Measurements from ENCODE around the gene SLN.

SLN gene

GRCh38 chr11:107661656-107662055 lies 50.2 kb downstream of the SLN start:
- no peak overlapping the region for H2BK15ac ChIP-seq (replicated peaks; ENCODE audit: low read depth)
- H4K8ac ChIP-seq (ENCODE audit: low read depth, low read length) = no peak overlapping the region
- H3K27me3 ChIP-seq (ENCODE audit: insufficient read depth, low read length, poor library complexity) = no peaks in the 10 kb centered on the region
- no peak overlapping the region for H3K18ac ChIP-seq (ENCODE audit: low read length)
- no peak overlapping the region for H4K5ac ChIP-seq (ENCODE audit: low read length)
- H3K4me3 ChIP-seq (ENCODE audit: low read length) = no peak overlapping the region
- H3K4me1 ChIP-seq (ENCODE audit: control insufficient read depth, low read depth, low read length) = no peaks in the 10 kb centered on the region
- no peaks in the 10 kb centered on the region for H3K79me2 ChIP-seq (ENCODE audit: control insufficient read depth, insufficient read depth, low read length)
- no peak overlapping the region for H3K4ac ChIP-seq (ENCODE audit: low read depth, low read length)
- H3K9ac ChIP-seq (ENCODE audit: low read length) = no peak overlapping the region
- DNase-seq = no peak
- H3K79me1 ChIP-seq (ENCODE audit: low read length) = no peaks in the 10 kb centered on the region
- H2AK5ac ChIP-seq (ENCODE audit: low read length) = no peak overlapping the region
- H3K27ac ChIP-seq (ENCODE audit: low read depth, low read length) = no peak overlapping the region
- H2BK5ac ChIP-seq (ENCODE audit: low read length) = no peak overlapping the region
- no peaks in the 10 kb centered on the region for H3K36me3 ChIP-seq (ENCODE audit: control insufficient read depth, insufficient read depth, low read length)
- no CpG with 5 or more reads among the region's 1 CpG for WGBS (ENCODE audit: extremely low coverage, insufficient coverage, low lambda C conversion rate)
- H3K56ac ChIP-seq (ENCODE audit: low read length) = no peak overlapping the region
- no peak overlapping the region for H2BK120ac ChIP-seq (ENCODE audit: low read depth, low read length)
- no peak overlapping the region for H3K4me2 ChIP-seq (ENCODE audit: low read length)
- H3K23ac ChIP-seq (ENCODE audit: low read length) = no peak overlapping the region

- Histone ChIP-seq H4K8ac (ENCODE audit: low read depth, low read length) (no peak overlapping the region), H4K5ac (ENCODE audit: low read length) (no peak overlapping the region), H3K27ac (ENCODE audit: low read depth, low read length) (no peak overlapping the region), H3K4me2 (ENCODE audit: low read length) (no peak overlapping the region), H3K79me1 (ENCODE audit: low read length) (no peaks in the 10 kb centered on the region), H3K23ac (ENCODE audit: low read length) (no peak overlapping the region), H3K27me3 (ENCODE audit: insufficient read depth, low read length, poor library complexity) (no peaks in the 10 kb centered on the region), H3K36me3 (ENCODE audit: control insufficient read depth, insufficient read depth, low read length) (no peaks in the 10 kb centered on the region), H3K79me2 (ENCODE audit: control insufficient read depth, insufficient read depth, low read length) (no peaks in the 10 kb centered on the region), H3K18ac (ENCODE audit: low read length) (no peak overlapping the region), H3K56ac (ENCODE audit: low read length) (no peak overlapping the region), H3K4me3 (ENCODE audit: low read length) (no peak overlapping the region), H2BK15ac (replicated peaks; ENCODE audit: low read depth) (no peak overlapping the region), H2BK120ac (ENCODE audit: low read depth, low read length) (no peak overlapping the region), H3K4ac (ENCODE audit: low read depth, low read length) (no peak overlapping the region), H3K9ac (ENCODE audit: low read length) (no peak overlapping the region), H2AK5ac (ENCODE audit: low read length) (no peak overlapping the region), H3K4me1 (ENCODE audit: control insufficient read depth, low read depth, low read length) (no peaks in the 10 kb centered on the region), H2BK5ac (ENCODE audit: low read length) (no peak overlapping the region)
- no peak for DNase-seq
- no CpG with 5 or more reads among the region's 3 CpGs for WGBS (ENCODE audit: extremely low coverage, insufficient coverage, low lambda C conversion rate)
Measured at GRCh38 chr11:107660066-107660465, 51.8 kb downstream of the SLN start.

GRCh38 chr11:107659310-107659709 lies 52.5 kb downstream of the SLN start:
- Histone ChIP-seq H4K8ac (ENCODE audit: low read depth, low read length) (no peak overlapping the region), H3K27me3 (ENCODE audit: insufficient read depth, low read length, poor library complexity) (no peaks in the 10 kb centered on the region), H3K4ac (ENCODE audit: low read depth, low read length) (no peak overlapping the region), H3K56ac (ENCODE audit: low read length) (no peak overlapping the region), H3K4me3 (ENCODE audit: low read length) (no peak overlapping the region), H3K9ac (ENCODE audit: low read length) (no peak overlapping the region), H3K23ac (ENCODE audit: low read length) (no peak overlapping the region), H3K4me1 (ENCODE audit: control insufficient read depth, low read depth, low read length) (no peaks in the 10 kb centered on the region), H2AK5ac (ENCODE audit: low read length) (no peak overlapping the region), H3K4me2 (ENCODE audit: low read length) (no peak overlapping the region), H3K79me1 (ENCODE audit: low read length) (no peaks in the 10 kb centered on the region), H3K79me2 (ENCODE audit: control insufficient read depth, insufficient read depth, low read length) (no peaks in the 10 kb centered on the region), H4K5ac (ENCODE audit: low read length) (no peak overlapping the region), H3K36me3 (ENCODE audit: control insufficient read depth, insufficient read depth, low read length) (no peaks in the 10 kb centered on the region), H2BK5ac (ENCODE audit: low read length) (no peak overlapping the region), H3K27ac (ENCODE audit: low read depth, low read length) (no peak overlapping the region), H2BK120ac (ENCODE audit: low read depth, low read length) (no peak overlapping the region), H3K18ac (ENCODE audit: low read length) (no peak overlapping the region), H2BK15ac (replicated peaks; ENCODE audit: low read depth) (no peak overlapping the region)
- no peak for DNase-seq
